Retinal pigment epithelial cell (primary cell): Measurements from ENCODE around the gene ADGRL3.
A peak's percentile ranks its signal among the peaks of the same experiment; 100 is the strongest.
"Not testable (repeated sequence)": the region's sequence is repeated elsewhere in the genome, so short reads cannot be mapped to it uniquely, and the experiment has no call there.

Experiments
- DNase-seq: peaks from one replicate; pipeline ENCODE4 v3.0.0-alpha.2; 2010; ENCODE audit warnings: low read depth
- H3K4me3 ChIP-seq: 2 replicates; pipeline ENCODE4 v1.5.1; 2011; ENCODE audit warnings: mild to moderate bottlenecking, low read length, control low read depth, moderate library complexity
- TF ChIP-seq, protein P1 (sequence below): conservative IDR thresholded peaks from 2 replicates; pipeline ENCODE4 v1.5.1; 2011; ENCODE audit warnings: low read depth, low read length, control low read depth, inconsistent platforms

ADGRL3 gene

GRCh38 chr4:61619528-61619927, 419.4 kb downstream of the ADGRL3 start:
- H3K4me3 ChIP-seq, result no peak overlapping the region
- DNase-seq, result no peak
- TF ChIP-seq, protein P1, sequence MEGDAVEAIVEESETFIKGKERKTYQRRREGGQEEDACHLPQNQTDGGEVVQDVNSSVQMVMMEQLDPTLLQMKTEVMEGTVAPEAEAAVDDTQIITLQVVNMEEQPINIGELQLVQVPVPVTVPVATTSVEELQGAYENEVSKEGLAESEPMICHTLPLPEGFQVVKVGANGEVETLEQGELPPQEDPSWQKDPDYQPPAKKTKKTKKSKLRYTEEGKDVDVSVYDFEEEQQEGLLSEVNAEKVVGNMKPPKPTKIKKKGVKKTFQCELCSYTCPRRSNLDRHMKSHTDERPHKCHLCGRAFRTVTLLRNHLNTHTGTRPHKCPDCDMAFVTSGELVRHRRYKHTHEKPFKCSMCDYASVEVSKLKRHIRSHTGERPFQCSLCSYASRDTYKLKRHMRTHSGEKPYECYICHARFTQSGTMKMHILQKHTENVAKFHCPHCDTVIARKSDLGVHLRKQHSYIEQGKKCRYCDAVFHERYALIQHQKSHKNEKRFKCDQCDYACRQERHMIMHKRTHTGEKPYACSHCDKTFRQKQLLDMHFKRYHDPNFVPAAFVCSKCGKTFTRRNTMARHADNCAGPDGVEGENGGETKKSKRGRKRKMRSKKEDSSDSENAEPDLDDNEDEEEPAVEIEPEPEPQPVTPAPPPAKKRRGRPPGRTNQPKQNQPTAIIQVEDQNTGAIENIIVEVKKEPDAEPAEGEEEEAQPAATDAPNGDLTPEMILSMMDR, result peak; percentile 39

DNA sequence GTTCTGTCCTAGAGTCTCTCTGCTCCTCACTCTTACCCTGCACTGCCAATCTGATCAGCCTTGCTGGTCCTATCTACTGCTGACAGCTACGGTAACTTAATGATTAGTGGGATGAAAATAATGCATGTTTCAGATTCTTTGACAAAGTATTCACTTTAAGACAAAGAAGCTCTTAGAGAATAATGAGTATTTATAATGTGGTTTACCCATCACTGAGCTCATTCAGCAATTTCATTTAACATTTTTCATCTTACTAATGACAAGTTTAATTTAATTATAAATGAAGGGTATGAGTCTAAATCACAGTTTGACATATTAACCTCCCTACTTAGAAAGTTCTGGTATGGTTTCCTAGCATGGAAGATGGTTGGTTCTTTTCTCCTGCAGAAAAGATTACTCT, 428.2 kb downstream of the ADGRL3 start:
- no peak overlapping the region for H3K4me3 ChIP-seq
- TF ChIP-seq, protein P1, result no peak
- no peak for DNase-seq

DNA sequence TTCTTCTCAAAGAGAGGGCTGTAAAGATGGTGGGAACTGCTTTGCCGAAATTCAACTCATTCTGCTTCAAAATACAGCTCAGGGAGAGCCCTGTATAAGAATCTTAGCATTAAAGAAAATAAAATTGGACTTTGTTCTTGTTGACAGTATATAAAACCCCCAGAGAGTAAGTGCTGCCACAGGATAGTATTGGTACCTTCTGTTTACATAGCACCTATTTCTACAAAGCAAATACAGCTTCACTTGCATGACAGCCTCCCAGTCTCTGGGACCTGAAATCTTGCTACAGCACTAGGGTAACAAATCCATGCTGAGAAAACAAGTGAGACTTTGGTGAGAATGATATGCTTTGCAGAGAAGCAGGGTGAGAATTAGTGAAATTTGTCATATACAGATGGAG, 428.6 kb downstream of the ADGRL3 start:
- H3K4me3 ChIP-seq, result no peak overlapping the region
- no peak for DNase-seq
- TF ChIP-seq, protein P1, result no peak

- TF ChIP-seq, protein P1, result no peak
- DNase-seq, result no peak
- H3K4me3 ChIP-seq, result no peak overlapping the region
Measured at GRCh38 chr4:61630548-61630947, 430.4 kb downstream of the ADGRL3 start.

GRCh38 chr4:61638591-61638990, 438.5 kb downstream of the ADGRL3 start:
- DNase-seq, result no peak
- no peak overlapping the region for H3K4me3 ChIP-seq
- TF ChIP-seq, protein P1, result no peak

GRCh38 chr4:61646746-61647350, 446.7 kb downstream of the ADGRL3 start:
- not testable (repeated sequence) for DNase-seq, H3K4me3 ChIP-seq

GRCh38 chr4:61648264-61648663, 448.1 kb downstream of the ADGRL3 start:
- TF ChIP-seq, protein P1, result no peak
- DNase-seq, result peak; percentile 29
- H3K4me3 ChIP-seq, result no peak overlapping the region
